Activated CD8-positive, alpha-beta memory T cell treated with anti-CD3 and anti-CD28 coated beads for 1 hour (primary cell): ENCODE data around the gene OOSP4A.
"Not testable (repeated sequence)": the region's sequence is repeated elsewhere in the genome, so short reads cannot be mapped to it uniquely, and the experiment has no call there.

Experiments
- DNase-seq, 2 donors: peaks; one replicate each; pipeline ENCODE4 v3.0.0-alpha.2; 2020; ENCODE audit warnings: low read depth in 1 of 2; ENCODE audit errors: extremely low read depth in 1 of 2

Gene OOSP4A

DNA sequence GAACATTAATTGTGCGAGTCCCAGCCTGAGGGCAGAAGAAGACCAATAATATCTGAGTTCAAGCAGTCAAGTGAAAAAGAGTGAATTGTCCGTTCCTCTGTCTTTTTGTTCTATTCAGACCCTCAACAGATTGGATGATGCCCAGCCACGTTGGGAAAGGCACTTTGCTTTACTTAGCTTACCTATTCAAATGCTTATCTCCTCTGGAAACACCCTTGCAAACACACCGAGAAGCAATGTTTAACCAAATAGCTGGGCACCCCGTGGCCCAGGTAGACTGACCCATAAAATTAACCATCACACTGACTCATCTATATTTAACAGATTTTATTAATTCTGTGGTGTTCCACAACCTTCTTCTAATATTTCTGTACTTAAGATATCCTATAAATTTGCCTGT lies 9.3 kb downstream of the OOSP4A start:
- no peak for DNase-seq

DNA sequence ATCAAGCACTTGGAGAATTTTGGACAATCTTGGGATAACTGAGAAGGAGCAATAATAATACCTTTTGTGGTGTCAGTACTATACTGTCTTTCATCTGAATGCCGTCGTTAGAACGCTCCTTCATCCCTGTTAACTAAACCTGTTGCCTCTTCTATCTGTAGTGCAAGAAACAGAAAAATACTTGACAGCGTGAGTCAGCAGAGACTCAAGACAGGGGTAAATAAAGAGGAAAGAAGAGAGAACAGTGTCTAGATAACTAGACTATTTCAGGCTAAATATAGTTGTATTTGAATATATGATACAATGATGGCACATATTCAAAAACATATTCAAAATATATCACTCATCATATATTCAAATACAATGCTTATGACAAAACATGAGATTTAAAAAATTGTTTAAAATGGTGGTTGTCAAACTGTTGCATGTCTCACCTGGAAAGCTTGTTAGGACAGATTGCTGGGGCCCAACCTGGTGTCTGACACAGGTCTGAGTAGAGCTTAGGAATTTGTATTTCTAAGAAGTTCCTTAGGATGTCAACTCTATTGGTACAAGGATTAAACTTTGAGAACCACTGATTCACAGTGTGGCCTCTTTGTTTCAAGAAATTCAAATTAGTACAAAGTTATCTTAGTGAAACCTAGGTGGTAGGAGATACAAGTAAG lies 17.4 kb downstream of the OOSP4A start:
- DNase-seq = no peak

DNA sequence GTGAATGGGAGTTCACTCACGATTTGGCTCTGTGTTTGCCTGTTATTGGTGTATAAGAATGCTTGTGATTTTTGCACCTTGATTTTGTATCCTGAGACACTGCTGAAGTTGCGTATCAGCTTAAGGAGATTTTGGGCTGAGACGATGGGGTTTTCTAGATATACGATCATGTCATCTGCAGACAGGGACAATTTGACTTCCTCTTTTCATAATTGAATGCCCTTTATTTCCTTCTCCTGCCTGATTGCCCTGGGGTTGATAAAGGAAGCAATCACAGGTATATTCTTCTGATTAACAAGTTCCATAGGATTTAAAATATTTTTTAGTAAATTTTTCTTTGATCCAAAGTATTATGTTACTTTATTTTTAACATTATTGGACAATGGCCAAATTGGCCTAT lies 18.2 kb downstream of the OOSP4A start:
- not testable (repeated sequence) for DNase-seq

DNA sequence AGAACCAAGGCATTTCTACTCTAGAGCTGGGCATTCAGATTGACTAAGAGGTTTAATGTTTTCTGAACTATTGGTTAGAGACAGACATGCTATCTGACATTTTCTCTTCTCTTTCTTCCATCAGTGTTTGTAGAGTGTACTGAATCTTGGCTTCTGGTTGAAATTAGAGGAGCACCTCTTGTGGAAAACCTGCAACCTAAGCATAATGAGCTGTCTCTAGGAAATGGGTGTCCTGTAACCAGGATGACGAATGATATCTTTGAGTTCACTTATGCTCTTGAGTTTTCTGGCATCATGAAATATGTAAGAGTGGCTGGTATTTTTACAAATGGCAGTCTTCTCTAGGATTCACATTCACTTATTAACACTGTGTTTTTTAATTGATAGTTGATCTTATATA lies 19.4 kb downstream of the OOSP4A start:
- DNase-seq = no peak

DNA sequence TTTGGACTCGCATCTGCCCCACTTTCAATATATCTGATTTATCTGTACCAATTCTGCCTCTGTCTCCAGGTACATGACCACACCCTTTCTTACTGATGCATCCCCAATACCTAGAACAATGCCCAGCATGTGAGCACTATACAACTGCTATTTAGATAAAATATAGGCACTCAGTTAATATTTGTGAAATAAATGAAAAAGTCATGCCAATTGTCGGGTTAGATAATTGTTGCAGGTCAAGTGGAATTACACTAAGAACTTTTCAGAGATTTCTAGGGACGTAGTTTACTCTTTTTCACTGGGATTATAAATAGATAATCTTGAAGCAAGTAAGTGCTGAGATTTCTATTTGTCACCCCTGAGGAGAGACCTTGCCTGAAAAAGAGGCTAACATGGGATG lies 20.5 kb downstream of the OOSP4A start:
- DNase-seq = no peak

DNA sequence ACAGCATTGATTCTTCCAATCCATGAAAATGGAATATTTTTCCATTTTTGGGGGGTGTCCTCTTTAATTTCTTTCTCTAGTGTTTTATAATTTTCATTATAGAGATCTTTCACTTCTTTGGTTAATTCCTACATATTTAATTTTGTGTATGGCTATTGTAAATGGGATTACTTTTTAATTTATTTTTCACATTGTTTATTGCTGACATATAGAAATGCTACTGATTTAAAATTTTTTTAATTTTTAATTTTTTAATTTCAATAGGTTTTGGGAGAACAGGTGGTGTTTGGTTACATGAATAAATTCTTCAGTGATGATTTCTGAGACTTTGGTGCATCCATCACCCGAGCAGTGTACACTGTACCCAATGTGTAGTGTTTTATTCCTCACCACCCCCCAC lies 26.6 kb downstream of the OOSP4A start:
- DNase-seq = no peak

DNA sequence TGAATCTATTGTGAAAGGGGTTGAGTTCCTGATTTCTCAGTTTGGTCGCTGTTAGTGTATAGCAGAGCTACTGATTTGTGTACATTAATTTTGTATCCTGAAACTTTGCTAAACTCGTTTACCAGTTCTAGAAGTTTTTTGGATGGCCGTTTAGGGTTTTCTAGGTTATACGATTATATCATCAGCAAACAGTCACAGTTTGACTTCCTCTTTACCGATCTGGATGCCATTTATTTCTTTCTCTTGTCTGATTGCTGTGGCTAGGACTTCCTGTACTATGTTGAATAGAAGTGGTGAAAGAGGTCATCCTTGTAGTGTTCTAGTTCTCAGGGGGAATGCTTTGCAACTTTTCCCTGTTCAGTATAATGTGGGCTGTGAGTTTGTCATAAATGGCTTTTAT lies 28.6 kb downstream of the OOSP4A start:
- DNase-seq = no peak

DNA sequence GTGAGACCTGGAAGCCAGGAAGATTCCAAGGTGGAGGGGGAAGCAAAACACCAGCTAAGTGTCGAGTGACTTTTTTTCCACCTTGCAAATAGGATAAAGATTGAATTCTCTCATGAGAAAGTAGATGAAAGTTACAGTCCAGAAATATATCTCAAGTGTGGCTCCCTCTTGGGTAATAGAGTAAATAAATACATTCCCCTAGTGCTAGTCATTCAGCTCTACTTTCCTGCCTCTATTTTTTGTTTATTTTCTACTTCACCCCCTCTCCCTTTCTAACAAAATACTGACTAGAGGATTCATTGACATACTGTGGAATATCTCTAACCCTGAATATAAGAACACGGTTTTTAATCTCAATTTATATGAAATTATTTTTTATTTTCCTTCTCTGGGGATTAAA lies 34.0 kb downstream of the OOSP4A start:
- DNase-seq = no peak

DNA sequence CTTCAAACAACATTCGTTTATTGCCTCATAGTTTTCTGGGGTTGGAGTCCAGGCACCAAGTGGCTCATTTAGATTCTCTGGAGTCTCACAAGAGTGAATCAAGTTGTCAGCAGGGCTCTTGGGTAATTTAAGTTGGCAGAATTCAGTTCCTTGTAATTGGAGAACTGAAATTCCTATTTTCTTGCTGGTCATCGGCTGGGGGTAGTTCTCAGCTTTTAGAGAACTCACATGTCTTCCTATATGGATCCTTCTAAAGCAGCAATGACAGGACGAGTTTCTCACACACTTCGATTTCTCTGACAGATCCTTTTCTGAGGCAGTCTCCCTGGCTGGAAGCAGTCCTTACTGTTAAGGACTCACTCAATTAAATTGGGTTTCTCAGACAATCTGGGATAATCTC lies 35.9 kb downstream of the OOSP4A start:
- no peak for DNase-seq

DNA sequence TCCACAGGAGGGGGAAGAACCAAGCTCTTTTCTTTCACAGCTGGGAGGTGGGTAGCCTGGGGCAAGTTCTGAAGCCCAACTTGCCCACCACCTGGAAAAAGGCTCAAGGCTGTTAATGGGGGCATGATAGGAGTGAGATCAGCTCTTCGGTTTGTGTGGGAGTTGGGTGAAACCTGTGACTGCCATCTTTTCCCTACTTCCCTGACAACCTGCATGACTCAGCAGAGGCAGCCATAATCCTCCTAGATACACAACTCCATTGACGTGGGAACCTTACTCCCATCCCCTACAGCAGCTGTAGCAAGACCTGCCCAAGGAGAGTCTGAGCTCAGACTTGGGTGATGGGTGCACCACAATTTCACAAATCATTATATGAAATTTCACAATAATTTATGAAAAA lies 39.9 kb downstream of the OOSP4A start:
- no peak for DNase-seq

DNA sequence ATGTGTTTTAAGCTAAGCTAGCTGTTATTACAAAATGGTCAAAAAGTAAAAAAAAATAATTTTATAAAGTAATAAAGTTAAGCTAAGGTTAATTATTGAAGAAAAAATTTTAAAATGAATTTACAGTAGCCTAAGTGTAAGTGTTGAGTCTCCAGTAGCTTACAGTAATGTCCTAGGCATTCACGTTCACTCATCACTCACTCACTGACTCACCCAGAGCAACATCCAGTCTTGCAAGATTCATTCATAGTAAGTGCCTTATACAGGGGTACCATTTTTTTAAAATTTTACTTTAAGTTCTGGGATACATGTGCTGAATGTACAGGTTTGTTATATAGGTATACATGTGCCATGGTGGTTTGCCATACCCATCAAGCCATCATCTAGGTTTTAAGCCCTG lies 41.5 kb downstream of the OOSP4A start:
- DNase-seq = no peak

DNA sequence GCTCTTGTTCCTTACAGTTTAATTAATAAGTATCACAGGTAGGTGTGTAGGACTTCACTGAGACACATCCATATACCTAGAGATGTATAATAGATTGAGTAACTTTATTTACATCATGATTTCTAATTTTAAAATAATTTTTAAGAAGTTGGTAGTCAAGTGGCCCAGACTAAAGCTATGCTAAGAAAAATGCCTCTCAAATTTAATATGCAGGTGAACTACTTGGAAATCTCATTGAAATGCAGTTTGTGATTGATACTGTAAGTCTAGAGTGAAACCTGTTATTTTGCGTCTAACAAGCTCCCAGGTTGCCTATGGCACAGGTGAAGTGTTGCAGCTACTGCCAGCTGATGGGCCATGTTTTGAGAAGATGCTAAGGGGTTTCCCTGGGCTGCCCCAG lies 53.0 kb downstream of the OOSP4A start, which contains the start of gene OOSP4B:
Gene OOSP4B, plus strand, starts transcription at position 301 of the 400 bp plus-strand sequence.
- DNase-seq = no peak

DNA sequence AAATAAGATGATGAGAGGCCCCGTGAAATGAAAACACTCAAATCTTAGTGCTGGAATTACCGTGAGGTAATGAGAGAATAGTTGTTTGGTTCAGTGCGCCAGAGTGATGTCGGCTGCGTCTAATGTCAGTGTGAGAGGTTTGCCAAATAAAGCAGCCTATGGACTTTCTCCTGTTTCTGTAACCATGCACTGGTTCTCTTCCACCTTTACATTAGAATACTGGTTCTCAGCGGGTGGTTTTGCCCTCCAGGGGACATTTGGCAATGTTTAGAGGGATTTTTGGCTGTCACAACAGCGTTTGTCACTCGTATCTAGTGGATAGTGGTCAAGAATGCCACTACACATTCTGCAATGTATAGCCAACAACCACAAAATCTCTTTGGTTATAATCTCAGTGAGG lies 54.2 kb downstream of the OOSP4A start:
- DNase-seq = no peak
